Posterior cingulate gyrus (tissue), 11 donors: ENCODE results near the gene GNE.
"Not testable (repeated sequence)": the region's sequence is repeated elsewhere in the genome, so short reads cannot be mapped to it uniquely, and the experiment has no call there.

Experiments used
- DNase-seq, 10 donors: peaks; one replicate each; pipeline versions ENCODE4 v3.0.0 to v3.0.0-alpha.2; 2020 to 2021; ENCODE audit warnings: mixed read lengths in 3 of 10
- intact Hi-C: fragments of 100-400 bp; cut with DNase I; formaldehyde crosslinking; loops from one replicate; pipeline ENCODE4 v1.15.1; 2023

The GNE gene

GRCh38 chr9:36258208-36258995, at the start of gene GNE:
GNE (minus strand) TSS chr9:36258448; CDS start chr9:36249355, 9,093 bp downstream.
- intact Hi-C loops = loop anchor here (2.0 to 5.0 kb wide), 2 partner anchors 68 to 139 kb away; partner anchors contain the start of gene CLTA
- DNase-seq = peak; percentile 99 to 100 (median 100)

GRCh38 chr9:36306471-36307306, 48.4 kb upstream of the GNE start:
- intact Hi-C loops = no loop called here
- no peak for DNase-seq

- DNase-seq, intact Hi-C loops: not testable (repeated sequence)
Measured at GRCh38 chr9:36304366-36304765, 46.1 kb upstream of the GNE start.

GRCh38 chr9:36301227-36301626, 43.0 kb upstream of the GNE start:
- intact Hi-C loops = no loop called here

GRCh38 chr9:36298566-36298965, 40.3 kb upstream of the GNE start:
- no peak for DNase-seq
- intact Hi-C loops = no loop called here

More at GRCh38 chr9:36301227-36301626, 43.0 kb upstream of the GNE start:
- DNase-seq = no peak

GRCh38 chr9:36297798-36298197, 39.5 kb upstream of the GNE start:
- intact Hi-C loops = no loop called here
- DNase-seq = no peak

GRCh38 chr9:36294996-36295395, 36.7 kb upstream of the GNE start:
- intact Hi-C loops, DNase-seq: not testable (repeated sequence)

GRCh38 chr9:36293918-36294317, 35.7 kb upstream of the GNE start:
- intact Hi-C loops = no loop called here
- DNase-seq = peak in 1 of 10 donors; percentile 37

- intact Hi-C loops = no loop called here
- no peak for DNase-seq
Measured at GRCh38 chr9:36293171-36293570, 34.9 kb upstream of the GNE start.

GRCh38 chr9:36292641-36293040, 34.4 kb upstream of the GNE start:
- no peak for DNase-seq
- intact Hi-C loops = no loop called here

GRCh38 chr9:36290996-36291395, 32.7 kb upstream of the GNE start:
- no peak for DNase-seq
- intact Hi-C loops = no loop called here

- intact Hi-C loops = no loop called here
- no peak for DNase-seq
Measured at GRCh38 chr9:36289836-36290435, 31.7 kb upstream of the GNE start.

- intact Hi-C loops = no loop called here
- DNase-seq = no peak
Measured at GRCh38 chr9:36288070-36288469, 29.8 kb upstream of the GNE start.

GRCh38 chr9:36286388-36286787, 28.1 kb upstream of the GNE start:
- DNase-seq = no peak
- intact Hi-C loops = no loop called here

GRCh38 chr9:36284226-36284625, 26.0 kb upstream of the GNE start:
- intact Hi-C loops = no loop called here
- no peak for DNase-seq

- no peak for DNase-seq
- intact Hi-C loops = no loop called here
Measured at GRCh38 chr9:36282275-36282674, 24.0 kb upstream of the GNE start.

- no peak for DNase-seq
- intact Hi-C loops = no loop called here
Measured at GRCh38 chr9:36280989-36281388, 22.7 kb upstream of the GNE start.

GRCh38 chr9:36278243-36278642, 20.0 kb upstream of the GNE start:
- DNase-seq = no peak
- intact Hi-C loops = no loop called here

- intact Hi-C loops = no loop called here
- no peak for DNase-seq
Measured at GRCh38 chr9:36276781-36277181, 18.5 kb upstream of the GNE start.

- intact Hi-C loops = no loop called here
- no peak for DNase-seq
Measured at GRCh38 chr9:36276254-36276653, 18.0 kb upstream of the GNE start.

GRCh38 chr9:36275060-36275459, 16.8 kb upstream of the GNE start:
- intact Hi-C loops = no loop called here
- DNase-seq = no peak
